GM21360 (cell line): Measurements from ENCODE around the gene BAHD1.

ENCODE experiments used
- ATAC-seq: cut with Tn5 transposase; IDR thresholded peaks from one replicate; pipeline ENCODE4 v1.9.1; 2021; ENCODE audit warnings: mild to moderate bottlenecking, moderate library complexity; ENCODE audit not compliant: unreplicated experiment

BAHD1 gene

DNA sequence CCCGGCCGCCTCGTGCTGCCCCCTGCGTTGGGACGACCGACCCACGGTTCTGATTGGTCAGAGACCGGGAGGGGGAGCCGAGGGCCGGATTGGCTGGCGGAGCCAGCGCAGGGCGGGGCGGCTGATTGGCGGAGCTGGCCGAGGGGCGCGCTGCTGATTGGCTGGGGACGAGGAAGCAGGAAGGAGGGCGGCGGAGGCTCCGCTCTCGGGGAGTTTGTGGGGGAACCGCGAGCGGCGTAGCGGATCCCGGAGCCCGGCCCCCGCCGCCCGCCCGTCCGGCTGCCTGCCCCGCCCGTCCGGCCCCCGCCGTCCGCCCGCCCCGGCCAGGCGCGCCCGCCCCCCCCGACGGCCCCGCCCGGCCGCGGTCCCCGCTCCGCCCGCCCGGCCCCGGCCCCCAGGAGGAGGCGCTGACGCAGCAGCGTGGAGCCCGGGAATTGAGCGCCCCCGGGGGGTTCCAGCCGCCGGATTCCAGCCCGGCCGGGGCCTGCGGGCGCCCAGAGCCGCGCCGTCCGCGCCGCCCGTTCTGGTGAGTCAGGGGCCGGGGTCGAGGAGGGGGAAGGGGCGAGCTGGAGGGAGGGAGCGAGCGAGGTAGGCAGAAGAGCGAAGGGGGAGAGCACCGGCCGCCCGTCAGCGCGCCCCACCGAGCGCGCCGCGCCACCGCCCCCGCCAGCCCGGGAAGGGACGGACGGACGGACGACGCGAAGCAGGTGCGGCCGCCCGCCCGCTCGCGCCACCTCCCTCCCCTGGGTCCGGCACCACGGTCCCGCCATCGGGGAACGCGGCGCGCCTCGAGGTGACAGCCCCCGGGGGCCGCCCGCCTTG, at the start of gene BAHD1:
BAHD1 (plus strand) TSS at position 211 of the 822 bp plus-strand sequence. CDS start 17,512 bp downstream, outside the sequence.
- ATAC-seq, result peak; percentile 87

DNA sequence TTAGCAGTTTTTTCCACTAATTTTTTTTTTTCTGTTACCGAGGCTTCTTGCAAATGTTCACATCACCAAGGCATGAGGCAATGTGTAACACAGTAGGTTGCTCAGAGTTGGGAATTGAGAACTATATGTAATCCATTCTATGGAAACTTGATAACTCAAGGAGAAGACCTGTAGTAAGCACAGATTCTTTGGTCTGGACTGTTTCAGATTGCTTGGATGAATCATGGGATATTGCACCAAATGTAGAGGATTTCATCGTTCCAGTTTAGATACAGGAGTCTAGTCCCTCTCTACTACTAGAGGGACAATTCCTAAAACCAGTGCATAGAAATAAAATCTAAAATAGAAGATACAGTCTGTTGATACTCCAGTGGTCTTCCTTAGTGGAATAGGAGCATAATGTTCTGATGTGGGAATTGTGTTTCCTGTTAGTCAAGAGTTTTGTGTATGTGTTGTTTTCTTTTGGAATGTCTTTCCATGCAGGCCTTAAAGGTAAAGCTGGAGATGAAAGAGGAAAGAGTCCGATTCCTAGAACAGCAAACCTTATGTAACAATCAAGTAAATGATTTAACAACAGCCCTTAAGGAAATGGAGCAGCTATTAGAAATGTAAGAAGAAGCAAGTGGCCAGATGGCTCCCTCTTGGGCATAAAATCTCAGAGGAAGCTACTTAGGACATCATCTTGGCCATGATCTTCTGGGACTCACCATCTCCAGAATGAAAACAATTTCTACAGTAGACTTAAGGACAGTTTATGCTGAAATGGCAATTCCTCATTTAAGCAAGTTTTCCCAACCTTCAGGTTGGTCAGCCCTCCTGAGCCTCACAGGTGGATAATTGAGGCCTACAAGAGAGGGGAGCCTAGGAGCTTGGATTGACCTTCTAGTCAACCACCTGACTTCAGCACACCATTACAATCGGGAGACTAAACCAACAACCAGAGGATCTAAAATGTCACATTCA, 47.5 kb upstream of the BAHD1 start:
- ATAC-seq, result no peak

DNA sequence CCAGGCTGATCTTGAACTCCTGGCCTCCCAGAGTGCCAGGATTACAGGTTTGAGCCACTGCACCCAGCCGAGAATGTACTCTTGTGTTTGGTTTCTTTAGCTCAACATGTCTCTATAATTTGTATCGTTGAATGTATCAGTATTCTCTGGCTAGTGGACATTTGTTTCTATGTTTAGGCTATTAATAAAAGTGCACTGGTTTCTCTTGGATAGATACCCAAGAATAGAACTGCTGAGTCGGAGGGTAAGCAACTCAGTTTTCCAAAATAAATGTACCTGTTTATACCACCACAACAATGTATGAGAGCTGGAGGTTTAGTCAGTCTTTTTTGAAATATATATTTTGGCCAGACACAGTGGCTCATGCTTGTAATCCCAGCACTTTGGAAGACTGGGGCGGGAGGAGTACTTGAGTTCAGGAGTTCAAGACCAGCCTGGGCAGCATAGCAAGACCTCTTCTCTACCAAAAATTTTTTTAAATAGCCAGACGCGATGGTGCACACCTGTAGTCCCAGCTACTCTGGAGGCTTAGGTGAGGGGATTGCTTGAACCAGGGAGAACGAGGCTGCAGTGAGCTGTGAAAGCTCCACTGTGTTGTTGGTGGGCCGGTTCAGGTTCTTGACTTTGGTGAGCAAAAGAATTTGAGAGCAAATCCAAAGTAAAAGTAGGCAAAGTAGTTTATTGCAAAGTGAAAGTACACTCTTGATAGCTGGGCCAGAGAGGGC, 42.9 kb upstream of the BAHD1 start:
- ATAC-seq, result no peak

DNA sequence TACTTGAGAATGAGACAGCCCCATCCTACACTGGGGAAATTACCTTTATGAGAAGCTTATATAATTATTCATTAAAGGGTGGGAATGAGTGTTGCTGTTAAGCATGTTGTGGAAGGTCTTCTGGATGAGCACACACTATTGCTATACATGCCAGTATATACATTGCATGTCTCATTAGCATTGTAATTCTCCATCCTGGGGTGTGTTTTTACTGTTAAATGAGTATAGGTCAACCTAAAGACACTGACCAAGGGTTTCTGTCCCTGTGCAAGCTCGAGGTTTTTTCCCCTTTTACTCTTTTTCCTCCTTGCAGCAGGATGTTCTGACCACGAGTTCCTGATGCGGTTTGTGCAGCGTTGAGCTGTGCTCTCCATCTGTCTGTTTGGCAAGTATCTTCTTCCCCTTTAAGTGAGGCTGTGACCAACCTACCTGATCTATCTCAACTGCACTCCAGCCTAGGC, 42.3 kb upstream of the BAHD1 start:
- ATAC-seq, result no peak

DNA sequence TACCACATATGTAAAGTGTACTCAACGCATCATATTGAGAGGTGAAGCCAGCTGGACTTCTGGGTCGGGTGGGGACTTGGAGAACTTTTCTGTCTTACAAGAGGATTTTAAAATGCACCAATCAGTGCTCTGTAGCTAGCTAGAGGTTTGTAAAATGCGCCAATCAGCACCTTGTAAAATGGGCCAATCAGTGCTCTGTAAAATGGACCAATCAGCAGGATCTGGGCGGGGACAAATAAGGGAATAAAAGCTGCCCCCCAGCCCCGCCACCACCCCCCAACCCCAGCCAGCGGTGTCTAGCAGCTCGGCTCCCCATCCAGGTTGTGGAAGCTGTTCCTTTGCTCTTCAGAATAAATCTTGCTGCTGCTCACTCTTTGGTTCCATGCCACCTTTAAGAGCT, 41.4 kb upstream of the BAHD1 start:
- no peak for ATAC-seq

DNA sequence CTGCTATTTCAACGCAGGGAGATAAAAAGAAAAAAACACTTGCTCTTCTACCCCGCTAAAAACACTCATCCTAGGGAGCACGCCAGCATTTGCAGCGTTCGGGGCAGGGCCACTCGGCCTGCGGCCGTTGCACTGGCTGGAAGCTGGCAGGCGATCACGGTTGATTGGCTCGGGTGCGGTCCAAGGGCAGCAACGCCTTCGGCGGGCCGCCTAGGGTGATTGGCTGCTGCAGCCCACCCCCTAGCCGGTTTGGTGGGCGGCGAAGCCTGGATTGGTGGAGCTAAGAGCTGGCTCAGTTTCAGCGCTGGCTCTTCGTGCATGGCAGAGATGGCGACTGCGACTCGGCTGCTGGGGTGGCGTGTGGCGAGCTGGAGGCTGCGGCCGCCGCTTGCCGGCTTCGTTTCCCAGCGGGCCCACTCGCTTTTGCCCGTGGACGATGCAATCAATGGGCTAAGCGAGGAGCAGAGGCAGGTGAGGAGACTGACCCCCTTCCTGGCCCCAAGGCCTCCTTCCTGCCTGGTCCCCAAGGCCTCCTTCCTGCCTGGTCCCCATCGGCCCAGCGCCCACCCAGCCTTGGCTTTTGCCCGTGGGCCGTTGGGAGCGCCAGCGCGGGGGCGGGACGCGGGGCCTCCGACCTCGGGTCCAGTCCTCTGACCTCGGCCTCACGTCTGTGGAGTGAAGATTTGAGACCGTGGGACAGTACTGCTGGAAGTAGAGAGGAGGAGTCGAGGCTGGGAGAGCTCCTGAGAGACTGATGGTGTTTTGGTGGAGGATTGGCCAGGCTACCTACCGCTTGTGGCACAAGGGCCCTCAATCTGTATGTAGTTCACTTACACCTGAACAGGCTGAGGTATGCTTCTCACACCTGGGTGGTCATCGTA, 35.0 kb upstream of the BAHD1 start, which contains the start of gene IVD:
IVD (plus strand) TSS at position 295 of the 881 bp plus-strand sequence; CDS start at position 328, 33 bp downstream.
- peak; percentile 82 for ATAC-seq

DNA sequence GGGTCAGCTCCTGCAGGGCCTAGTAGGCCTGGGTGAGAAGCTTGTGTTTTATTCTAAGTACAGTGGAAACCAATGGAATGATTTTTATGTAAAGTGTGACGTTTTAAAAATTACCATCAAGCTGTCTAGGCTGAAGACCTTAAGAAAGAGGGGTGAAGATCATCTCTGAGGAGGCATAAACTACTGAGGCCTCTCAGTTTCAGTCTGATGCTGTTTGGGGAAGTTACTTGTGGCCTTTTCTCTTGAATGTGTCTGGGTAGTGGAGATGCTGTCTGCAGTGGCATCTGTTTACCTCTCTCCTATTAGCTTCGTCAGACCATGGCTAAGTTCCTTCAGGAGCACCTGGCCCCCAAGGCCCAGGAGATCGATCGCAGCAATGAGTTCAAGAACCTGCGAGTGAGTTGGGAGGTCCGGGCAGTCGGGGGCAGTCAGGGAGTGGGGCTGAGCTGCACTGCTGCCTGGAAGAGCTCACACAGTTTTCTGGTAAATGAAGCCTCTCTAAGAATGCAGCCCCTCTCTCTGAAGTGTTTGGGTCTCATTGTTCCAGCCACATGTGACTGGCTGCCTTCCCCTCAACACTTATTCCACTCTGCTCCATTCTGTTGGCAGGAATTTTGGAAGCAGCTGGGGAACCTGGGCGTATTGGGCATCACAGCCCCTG, 33.3 kb upstream of the BAHD1 start:
- no peak for ATAC-seq

DNA sequence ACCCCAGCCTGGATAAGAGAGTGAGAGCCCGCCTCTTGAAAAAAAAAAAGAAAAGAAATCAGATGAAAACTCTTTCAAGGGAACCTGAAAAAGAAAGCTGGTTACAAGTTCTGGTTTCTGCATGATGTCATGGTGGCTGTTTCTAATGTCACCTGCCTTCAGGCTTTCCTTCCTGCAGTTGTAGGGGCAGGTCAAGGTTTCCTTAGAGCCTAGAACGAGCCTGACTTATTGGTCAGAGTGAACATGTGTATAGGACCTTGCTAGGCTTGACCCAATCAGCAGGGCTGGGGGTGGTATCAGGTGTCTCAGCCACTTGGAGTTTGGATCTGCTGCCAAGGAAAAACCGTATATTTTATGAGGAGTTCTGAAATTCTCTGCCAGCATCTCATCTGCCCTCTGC, 31.4 kb upstream of the BAHD1 start:
- ATAC-seq, result no peak

DNA sequence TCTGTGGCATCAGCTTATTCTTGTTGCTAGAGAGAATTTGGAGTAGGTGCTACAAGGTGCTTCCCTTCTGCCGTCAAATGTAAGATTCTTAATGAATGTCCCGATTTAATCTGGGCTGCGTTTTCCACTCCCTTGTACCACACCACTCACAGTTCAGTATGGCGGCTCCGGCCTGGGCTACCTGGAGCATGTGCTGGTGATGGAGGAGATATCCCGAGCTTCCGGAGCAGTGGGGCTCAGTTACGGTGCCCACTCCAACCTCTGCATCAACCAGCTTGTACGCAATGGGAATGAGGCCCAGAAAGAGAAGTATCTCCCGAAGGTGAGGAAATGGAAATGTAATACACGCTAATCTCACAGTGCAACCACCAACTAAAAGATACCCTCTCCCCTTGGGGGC, 30.3 kb upstream of the BAHD1 start:
- ATAC-seq, result no peak

DNA sequence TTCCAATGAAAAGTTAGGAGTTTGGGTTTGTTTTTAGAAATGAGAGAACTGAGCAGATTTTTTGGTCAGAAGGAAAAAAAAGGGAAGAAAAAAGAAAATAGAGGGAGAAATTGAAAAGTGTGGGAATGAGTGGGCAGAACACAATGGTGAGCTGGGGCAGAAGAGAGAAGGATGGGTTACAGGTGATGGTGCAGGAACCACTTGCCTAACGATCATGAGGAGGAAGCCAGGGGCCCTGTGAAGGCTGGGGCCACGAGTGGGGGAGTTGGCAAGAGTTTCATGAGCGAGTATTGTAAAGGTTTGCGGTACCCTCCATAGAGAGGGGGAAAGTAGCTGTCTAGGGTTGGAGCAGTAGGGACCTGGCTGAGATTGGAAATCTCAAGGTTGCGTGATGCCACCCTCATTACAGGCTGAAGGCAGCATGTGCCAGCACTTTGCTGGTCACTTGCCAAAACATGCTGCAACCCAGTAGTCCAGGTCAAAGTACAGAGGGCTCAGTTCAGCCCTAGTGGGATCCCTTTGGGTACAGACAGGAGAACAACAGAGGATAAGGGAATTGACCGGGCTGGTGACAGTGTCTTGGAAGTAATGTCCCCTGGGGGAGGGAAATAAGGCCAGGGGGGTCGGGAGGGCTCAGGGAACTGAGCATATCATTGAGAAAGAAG, 28.5 kb upstream of the BAHD1 start:
- ATAC-seq, result no peak

DNA sequence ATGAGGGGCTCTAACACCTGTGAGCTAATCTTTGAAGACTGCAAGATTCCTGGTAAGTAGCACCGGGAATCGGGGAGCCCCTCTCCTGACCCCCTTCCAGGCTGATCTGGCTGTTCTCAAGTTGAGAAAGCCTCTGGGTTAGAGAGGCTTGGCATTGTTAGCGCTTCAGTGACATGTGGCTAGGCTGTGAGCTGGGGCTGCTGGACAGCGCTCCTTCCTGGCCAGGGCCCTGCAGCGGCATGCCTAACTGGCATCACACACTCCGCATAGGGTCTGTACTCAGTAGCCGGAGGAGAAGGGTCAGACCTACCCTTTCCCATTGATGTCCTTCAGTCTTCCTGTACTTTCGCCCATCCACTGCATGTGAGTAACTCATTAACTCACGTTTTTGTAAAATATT, 27.7 kb upstream of the BAHD1 start:
- no peak for ATAC-seq

DNA sequence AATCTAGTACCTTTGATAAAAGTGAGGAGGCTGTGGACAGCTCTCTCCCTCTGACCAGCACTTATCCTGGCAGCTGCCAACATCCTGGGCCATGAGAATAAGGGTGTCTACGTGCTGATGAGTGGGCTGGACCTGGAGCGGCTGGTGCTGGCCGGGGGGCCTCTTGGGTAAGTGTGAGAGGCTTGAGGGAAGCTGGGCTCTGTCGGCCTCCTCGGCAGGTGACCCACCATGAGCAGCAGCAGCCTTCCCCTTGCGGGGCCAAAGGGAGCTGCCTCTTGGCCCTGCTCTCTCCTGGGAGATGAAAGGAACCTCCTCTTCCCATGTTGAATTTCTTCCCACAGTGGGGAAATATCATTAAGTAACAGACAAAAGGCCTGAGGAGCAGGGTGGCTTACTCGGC, 25.9 kb upstream of the BAHD1 start:
- ATAC-seq, result no peak

DNA sequence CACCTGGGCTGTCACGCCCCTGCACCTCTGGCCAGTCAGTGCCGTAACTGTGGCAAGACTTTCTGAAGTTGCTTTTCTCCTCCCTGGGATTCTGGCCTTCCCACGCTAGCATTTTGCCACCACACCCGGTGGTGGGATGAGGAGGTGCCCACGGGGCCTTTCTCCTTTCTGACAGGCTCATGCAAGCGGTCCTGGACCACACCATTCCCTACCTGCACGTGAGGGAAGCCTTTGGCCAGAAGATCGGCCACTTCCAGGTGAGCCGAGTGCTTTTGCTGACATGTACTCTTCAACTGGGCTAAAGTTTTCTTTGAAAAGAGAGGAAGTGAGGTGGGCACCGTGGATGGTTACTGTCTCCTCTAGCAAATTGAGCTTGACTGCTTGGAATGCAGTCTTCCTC, 25.5 kb upstream of the BAHD1 start:
- no peak for ATAC-seq

DNA sequence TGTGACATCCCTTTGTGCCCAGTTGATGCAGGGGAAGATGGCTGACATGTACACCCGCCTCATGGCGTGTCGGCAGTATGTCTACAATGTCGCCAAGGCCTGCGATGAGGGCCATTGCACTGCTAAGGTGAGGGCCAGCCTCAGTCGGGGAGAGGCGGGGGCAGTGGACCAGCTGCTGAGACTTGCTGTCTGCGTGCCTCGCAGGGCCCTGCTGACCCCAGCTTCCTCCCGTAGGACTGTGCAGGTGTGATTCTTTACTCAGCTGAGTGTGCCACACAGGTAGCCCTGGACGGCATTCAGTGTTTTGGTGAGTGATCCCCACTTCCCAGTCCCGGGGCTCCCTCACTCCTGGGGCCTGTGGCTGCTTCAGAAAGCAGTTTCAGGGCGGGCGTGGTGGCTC, 24.7 kb upstream of the BAHD1 start:
- no peak for ATAC-seq

DNA sequence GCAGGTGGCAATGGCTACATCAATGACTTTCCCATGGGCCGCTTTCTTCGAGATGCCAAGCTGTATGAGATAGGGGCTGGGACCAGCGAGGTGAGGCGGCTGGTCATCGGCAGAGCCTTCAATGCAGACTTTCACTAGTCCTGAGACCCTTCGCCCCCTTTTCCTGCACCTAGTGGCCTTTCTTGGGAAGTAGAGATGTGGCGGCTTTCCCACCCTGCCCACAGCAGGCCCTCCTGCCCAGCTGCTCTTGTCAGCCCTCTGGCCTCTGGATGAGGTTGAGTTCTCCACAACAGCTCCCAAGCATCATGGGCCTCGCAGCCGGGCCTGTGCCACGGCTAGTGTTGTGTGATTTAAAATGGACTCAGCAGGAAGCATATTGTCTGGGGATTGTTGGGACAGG, 22.6 kb upstream of the BAHD1 start:
- ATAC-seq, result no peak

DNA sequence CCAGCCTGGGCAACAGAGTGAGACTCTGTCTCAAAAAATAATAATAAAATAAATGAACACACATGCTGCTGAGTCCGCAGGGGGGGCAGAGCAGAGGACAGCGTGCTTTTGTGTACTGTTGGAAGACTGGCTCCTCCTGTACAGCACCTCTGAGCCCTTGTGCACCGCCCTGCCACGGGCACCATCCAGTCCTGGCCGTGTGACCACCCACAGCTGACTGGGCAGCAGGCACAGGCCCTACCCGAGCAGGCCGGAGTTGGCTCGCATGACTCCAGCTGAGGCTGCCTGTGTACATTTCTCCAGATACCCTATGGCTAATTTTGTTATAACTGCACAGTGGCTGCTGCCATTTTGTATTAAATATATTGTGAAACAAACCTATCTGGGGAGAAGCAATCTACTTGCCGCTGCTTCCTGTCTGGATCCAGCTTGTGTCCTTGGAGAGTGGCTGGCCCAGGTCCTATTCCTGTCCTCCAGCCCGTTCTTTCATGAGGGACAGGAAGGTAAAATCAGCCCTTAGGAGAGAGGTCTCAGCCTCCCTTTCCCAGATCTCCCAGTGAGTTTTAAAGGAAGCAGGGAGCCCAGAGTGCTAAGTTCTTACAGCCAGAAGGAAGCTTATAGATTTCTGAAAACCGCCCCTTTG, 20.6 kb upstream of the BAHD1 start:
- ATAC-seq, result no peak

DNA sequence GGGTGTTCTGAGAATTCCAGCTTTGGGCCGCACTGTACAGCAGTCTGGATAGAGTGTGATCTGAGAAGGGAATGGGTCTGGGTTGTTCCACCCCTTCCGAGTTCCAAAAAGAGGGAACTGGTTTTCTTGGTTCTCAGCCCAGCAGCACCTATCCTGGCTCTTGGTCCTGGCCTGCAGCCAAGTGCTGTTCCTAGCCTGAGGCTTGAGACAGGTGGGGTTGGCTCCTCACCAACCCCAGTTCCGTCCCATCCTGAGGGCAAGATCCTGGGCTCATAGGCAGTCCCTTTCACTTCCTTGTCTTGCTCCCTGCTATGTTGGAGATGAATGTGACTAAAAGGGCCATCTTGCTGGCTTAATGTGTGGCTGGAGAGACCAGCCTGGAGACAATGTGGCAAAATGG, 20.0 kb upstream of the BAHD1 start:
- ATAC-seq, result no peak
